GM18907 (cell line): Measurements from ENCODE around the gene ATRN.
"Not testable (repeated sequence)": the region's sequence is repeated elsewhere in the genome, so short reads cannot be mapped to it uniquely, and the experiment has no call there.

Experiments used
- ATAC-seq: cut with Tn5 transposase; IDR thresholded peaks from one replicate; pipeline ENCODE4 v1.9.1; 2021; ENCODE audit warnings: mild to moderate bottlenecking, moderate library complexity; ENCODE audit not compliant: unreplicated experiment

ATRN gene

GRCh38 chr20:3560578-3560977 lies 89.8 kb downstream of the ATRN start:
- no peak for ATAC-seq

DNA sequence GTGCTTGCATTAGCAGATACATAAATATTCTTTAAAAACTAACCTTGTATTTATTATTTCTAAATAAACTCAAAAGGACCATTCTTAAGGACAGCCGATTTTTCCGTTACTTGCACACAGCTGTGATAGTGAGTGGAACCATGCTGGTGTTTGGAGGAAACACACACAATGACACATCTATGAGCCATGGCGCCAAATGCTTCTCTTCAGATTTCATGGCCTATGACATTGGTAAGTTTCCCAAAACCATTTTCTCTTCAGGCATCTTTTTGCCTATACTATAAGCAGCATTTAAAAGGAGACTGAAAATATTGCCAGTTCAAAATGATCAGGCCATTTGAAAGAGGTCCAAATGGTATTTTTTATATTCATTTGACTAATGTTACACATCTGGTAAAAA lies 92.3 kb downstream of the ATRN start:
- no peak for ATAC-seq

- no peak for ATAC-seq
Observed at GRCh38 chr20:3563548-3564177, 92.8 kb downstream of the ATRN start.

DNA sequence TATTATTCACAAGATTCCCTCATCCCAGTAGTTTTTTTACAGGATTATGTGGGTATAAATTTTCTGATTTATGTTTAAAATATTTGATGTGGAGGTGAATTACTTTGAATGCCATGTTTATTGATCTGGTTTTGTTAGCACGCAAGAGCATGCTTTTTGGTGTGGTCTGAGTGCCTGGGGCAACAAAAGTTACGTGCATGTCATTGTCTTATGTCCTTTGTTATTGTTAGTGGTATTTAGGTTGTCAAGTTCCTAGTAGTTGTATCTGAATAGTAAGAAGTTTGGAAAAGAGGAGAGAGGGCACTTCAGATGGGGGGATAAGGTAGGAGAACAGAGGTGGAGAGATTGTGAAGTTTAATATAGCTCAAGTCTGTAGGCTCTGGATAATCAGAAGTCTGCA lies 95.0 kb downstream of the ATRN start:
- ATAC-seq: no peak

DNA sequence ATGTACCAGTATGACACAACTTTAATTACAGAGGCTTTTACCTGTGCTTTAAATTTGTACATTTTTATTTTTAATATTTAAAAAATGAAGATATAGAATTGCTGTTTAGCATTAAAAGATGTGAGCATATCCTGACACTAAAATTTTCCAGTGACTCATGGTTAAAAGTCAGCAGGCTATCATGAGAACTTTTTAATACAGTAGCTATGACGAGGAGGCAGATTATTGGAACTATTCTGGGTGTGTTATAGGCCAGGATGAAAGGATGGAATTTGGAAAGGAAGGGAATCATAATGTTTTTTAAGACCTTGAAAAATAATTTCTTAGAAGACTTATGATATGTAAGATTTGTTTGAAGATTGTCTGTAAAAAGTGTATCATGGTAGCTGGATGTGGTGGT lies 101.3 kb downstream of the ATRN start:
- ATAC-seq: no peak

- ATAC-seq: no peak
Observed at GRCh38 chr20:3576363-3576762, 105.5 kb downstream of the ATRN start.

- ATAC-seq: no peak
Observed at GRCh38 chr20:3577366-3577765, 106.5 kb downstream of the ATRN start.

DNA sequence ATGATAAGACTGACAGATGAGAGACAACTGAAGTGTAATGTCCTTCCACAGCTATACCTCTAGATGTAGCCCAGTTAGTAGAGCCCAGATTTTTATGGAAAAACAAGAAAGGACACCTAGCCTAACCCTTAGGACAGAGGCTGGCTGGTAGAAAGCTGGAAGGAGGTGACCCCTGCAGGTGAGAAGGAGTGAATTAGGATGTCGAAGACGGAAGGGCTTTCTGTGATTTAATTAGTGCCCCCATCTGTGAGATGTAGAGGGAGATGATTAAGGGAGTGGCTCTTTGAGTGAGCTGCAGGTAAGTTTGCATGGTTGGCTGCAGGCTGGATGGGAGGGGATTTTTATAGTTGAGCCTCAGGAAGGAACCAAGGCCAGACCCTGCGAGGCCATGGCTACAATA lies 109.6 kb downstream of the ATRN start:
- ATAC-seq: no peak

- ATAC-seq: no peak
Observed at GRCh38 chr20:3583765-3584164, 112.9 kb downstream of the ATRN start.

GRCh38 chr20:3586093-3586492 lies 115.3 kb downstream of the ATRN start:
- ATAC-seq: no peak

GRCh38 chr20:3590164-3590563 lies 119.3 kb downstream of the ATRN start:
- no peak for ATAC-seq

- ATAC-seq: no peak
Observed at GRCh38 chr20:3592931-3593330, 122.1 kb downstream of the ATRN start.

GRCh38 chr20:3595541-3595940 lies 124.7 kb downstream of the ATRN start:
- ATAC-seq: no peak

- ATAC-seq: no peak
Observed at GRCh38 chr20:3603108-3603507, 132.3 kb downstream of the ATRN start.

- ATAC-seq: not testable (repeated sequence)
Observed at GRCh38 chr20:3605386-3605886, 134.6 kb downstream of the ATRN start.

DNA sequence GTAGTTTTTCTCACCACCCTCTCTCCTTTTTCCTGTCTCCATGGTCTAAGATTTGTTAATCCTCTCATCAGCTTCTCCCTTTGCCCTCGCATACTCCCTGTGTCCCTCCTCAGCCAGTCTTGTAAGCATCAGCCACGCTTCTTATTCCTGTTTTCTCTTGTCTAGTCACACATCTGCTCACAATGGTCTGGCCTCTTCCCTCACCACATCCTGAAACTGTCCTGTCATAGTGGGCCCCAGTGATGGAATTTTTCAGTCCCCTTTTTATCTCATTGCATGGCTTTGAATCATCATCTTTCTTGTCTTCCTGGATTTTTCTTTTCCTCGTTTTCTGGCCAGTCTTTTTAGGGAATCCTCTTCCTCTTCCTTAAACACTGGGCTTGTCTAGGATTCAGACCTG lies 135.2 kb downstream of the ATRN start:
- no peak for ATAC-seq

DNA sequence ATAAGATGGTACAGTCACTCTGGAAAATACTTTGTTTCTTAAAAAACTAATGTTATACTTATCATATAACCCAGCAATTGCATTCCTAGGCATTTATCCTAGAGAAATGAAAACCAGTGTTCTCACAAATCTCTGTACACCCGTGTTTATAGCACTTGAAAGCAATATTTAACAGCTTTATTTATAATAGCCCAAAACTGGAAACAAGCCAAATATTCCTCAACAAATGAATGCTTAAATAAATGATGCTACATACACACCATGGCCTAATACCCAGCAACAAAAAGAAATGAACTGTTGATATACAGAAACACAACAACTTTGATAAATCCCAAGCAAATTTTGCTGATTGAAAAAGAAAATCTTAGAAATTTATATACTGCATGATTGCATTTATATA lies 141.1 kb downstream of the ATRN start:
- no peak for ATAC-seq

DNA sequence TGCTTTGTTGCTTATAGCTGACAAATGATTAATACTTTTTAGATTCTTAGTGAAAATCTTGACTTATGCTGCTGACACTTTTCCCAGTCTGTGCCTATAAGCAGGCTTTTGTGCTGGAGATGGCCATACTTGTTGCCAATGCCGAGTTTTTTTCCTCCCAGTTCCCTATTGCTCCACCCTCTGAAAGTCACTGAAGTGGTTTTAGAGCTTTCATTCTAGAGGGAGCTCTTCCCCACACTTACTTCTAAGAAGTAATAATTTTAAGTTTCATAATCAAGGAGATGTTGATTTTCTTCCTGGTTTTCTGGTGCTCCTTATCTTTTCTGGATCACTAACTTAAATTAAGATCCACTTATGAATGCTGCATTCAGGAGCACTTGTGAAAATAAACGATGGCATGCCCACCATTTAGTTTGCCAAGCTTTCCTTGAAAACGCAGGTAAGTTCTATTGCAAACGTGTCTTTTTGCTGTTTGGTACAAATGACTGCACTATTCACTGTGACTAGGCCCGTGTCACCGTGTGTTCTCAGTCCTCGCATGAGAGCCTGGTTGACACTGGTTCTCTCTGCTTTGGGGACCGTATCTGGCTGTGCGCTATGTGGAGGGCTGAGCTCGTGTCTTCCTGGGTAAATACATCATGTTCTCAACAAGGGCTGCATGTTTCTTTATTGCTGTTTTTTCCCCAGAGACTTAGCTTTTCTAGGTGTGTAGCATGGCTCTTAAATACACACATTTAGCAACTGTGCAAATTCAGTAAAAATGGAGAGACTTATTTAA lies 142.2 kb downstream of the ATRN start:
- ATAC-seq: no peak

- no peak for ATAC-seq
Observed at GRCh38 chr20:3613821-3614440, 143.1 kb downstream of the ATRN start.

- no peak for ATAC-seq
Observed at GRCh38 chr20:3614466-3614865, 143.6 kb downstream of the ATRN start.

DNA sequence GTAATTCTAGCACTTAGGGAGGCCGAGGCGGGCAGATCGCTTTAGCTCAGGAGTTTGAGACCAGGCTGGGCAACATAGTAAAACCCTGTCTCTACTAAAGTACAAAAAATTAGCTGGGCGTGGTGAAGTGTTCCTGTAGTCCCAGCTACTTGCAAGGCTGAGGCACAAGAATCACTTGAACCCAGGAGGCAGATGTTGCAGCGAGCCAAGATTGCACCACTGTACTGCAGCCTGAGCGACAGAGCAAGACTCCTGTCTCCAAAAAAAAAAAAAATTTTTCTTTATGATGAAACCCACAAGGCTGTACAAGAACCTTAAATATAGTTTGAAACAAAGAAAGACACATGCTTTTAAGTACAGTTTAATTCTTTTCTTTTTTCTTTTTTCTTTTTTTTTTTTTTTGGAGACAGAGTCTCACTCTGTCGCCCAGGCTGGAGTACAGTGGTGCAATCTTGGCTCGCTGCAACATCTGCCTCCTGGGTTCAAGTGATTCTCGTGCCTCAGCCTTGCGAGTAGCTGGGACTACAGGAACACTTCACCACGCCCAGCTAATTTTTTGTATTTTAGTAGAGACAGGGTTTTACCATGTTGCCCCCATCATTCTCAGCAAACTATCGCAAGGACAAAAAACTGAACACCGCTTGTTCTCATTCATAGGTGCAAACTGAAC lies 144.5 kb downstream of the ATRN start:
- not testable (repeated sequence) for ATAC-seq
